ENCODE measurements around the gene YWHAQ.

Gene YWHAQ

DNA sequence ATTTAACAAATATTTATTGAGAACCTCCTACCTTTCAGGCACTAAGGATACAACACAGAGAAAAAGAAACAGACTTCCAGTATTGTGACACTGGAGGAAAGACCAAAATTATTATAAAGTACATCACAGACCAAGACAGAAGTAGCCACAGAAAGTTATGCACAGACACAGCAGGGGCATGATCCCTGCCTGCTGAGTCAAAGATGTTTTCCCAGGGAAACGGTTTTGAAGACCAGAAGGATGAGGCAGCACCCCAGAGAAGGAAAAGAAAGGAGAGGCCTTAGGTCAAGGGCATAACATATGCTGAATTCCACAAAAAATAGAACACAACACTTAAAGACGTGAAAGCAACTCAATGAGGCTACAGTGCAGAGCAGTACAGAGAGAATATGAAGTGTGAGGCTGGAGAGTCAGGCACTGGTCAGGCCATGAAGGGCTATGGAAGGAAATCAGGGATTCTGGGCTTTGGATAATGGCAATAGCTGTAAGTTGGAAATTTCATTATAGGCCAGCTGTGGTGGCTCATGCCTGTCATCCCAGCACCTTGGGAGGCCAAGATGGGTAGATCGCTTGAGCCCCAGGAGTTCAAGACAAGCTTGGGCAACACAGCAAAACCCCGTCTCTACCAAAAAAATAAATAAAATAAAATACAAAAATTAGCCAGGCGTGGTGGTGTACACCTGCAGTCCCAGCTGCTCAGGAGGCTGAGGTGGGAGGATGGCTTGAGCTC is 83.4 kb downstream of the YWHAQ start:
- no peak for DNase-seq

DNA sequence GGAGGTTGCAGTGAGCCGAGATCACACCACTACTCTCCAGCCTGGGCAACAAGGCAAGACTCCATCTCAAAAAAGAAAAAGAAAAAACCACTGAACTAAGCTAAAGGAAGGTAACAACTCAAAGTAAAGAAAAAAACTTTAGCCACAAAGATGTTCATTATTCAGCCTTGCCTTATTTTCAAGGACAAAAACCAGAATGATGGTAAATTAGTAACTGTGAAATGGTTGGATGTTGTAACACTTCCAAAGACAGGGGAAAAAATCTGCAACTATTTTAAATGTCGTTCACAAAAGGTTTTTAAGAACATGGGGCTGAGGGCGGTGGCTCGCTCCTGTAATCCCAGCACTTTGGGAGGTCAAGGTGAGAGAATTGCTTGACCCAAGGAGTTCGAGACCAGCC is 85.3 kb downstream of the YWHAQ start:
- no peak for DNase-seq

DNA sequence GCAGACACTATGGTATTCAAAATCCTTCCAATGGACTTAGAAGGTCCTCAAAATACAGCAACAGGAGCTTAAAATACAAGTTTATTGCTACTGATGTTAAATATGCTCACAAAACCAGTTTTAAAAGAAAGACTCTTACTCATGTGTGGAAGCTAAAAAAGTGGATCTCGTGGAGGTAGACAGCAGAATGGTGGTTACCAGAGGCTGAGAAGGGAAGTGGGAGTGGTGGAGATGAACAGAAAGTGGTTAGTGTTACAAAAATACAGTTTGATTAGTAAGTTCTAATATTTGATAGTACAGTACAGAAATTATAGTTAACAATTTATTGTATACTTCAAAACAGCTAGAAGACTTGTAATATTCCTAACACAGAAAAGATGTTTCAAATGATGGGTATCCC is 87.2 kb downstream of the YWHAQ start:
- DNase-seq: peak; percentile 25

DNA sequence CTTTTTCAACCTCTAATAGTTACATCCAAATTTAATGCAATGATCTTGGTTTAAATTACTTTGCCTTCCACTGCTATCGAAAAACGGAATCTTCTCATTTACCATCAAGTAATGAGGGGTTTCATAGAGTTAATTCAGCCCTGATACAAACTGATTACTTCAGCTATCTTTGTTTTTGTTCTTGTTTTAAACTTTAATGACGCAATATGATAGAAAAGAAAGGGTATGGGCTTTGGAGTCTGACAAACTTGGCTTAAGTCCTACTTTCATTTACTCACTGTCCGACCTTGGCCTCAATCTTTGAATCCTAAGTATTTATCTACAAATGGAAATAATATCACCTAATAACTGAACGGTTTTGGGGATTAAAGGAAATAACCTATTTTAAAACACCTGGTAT is 91.3 kb downstream of the YWHAQ start:
- no peak for DNase-seq

DNA sequence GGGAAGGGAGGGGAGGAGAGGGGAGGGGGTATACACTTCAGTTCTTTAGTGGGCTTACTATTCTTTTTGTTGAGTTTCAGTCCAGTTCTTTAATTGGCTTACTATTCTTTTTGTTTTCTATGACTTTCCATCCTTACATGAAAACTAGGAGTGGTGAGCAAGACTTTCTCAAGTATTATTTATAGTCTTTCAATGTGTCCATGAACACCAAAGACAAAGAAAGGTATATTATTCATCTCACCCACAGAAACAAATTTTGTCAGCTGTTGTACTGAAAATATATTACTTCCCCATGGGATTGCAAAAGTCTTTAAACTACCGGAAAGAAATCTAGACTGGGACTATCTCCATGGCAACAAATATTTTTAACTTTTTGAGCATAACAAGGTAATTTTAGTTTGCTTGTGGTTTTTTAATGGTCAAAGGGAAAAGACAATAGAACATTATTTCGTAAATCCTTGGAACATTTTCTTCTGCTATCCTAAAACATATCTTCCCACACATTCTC is 92.7 kb downstream of the YWHAQ start:
- DNase-seq: no peak

DNA sequence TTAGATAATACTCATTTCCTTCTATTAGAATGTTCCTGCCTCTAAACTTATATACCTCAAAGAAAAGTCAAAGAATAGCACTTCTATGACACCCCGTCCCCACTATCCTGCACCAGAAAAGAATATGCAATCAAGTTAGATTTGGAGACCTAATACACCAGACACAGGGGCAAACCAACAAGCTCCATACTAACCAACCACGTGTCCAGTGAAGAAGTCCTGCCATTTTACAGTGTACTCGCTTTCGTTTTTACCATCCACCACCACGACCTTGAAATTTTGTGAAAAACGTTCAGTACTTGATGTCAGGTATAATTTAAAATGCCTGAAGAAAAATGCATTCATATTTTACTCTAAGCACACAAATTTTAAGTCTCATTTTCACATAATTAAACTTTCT is 94.3 kb downstream of the YWHAQ start:
- DNase-seq: no peak

DNA sequence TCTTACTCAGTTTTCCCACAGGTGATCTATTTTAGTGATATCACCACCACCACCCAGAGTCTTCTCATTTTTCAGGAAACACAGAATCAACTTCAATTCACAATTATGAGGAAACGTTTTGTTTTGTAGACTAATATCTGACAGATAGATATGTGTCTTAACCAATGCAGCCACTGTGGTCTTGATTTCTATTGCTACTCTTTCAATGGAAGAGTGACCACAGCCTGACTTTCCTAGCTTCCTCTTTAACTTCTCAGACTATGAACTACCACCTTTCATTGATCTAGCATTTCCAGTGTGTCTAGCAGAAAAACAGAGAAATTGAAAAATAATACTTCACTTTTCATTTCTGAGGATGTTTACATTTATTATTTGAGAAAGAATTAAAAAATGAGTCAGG is 95.6 kb downstream of the YWHAQ start:
- no peak for DNase-seq
